H1 (cell line): Measurements from ENCODE around the gene TECR. TPM values are rescaled to one million over a fixed set of nuclear protein-coding genes. Genes with fewer than 3 reads are reported as not detected.

Experiments used
- CTCF ChIA-PET: fragments of 300-600 bp; sonication (Branson Sonifier 250); formaldehyde crosslinking; loops from one replicate; lab custom pipeline; 2021; ENCODE audit not compliant: partially characterized antibody; lab: Charles Lee
- POLR2A ChIA-PET: fragments of 300-600 bp; sonication (Branson Sonifier 250); formaldehyde crosslinking; loops from one replicate; lab custom pipeline; 2021; ENCODE audit warnings: inconsistent platforms; ENCODE audit not compliant: partially characterized antibody; lab: Charles Lee
- DNase-seq, 2 experiments: peaks; one replicate each; pipeline versions ENCODE4 v3.0.0 to v3.0.0-alpha.2; 2010 to 2022; ENCODE audit warnings: low spot score in 2 of 2, low read depth in 1 of 2, mixed read lengths in 1 of 2
- FAIRE-seq: peaks from 2 replicates; lab custom pipeline; 2011; peaks lifted over from hg19 to GRCh38; lab: Jason Lieb, UNC
- H2AFZ ChIP-seq: 2 replicates; pipeline ENCODE4 v1.8.1; 2012; ENCODE audit warnings: low read length, inconsistent platforms
- H2AK5ac ChIP-seq: 2 replicates; pipeline ENCODE4 v1.6.1; 2013; ENCODE audit warnings: low read depth, low read length
- H2BK120ac ChIP-seq: replicated peaks from 2 replicates; pipeline ENCODE3; 2013; ENCODE audit warnings: low read depth, low read length, inconsistent platforms
- H2BK12ac ChIP-seq: 2 replicates; pipeline ENCODE4 v1.6.1; 2013; ENCODE audit warnings: low read depth, low read length
- H2BK15ac ChIP-seq: 2 replicates; pipeline ENCODE4 v1.6.1; 2013; ENCODE audit warnings: low read length
- H2BK20ac ChIP-seq: 2 replicates; pipeline ENCODE4 v1.6.1; 2013; ENCODE audit warnings: low read length
- H2BK5ac ChIP-seq: 2 replicates; pipeline ENCODE4 v1.6.1; 2013; ENCODE audit warnings: low read depth, low read length
- H3K14ac ChIP-seq: 2 replicates; pipeline ENCODE4 v1.6.1; 2013; ENCODE audit warnings: inconsistent platforms; ENCODE audit not compliant: insufficient read length
- H3K18ac ChIP-seq: 2 replicates; pipeline ENCODE4 v1.6.1; 2013; ENCODE audit warnings: low read length; ENCODE audit errors: extremely low read depth
- H3K23ac ChIP-seq: 2 replicates; pipeline ENCODE4 v1.6.1; 2013; ENCODE audit warnings: inconsistent platforms; ENCODE audit not compliant: insufficient read length
- H3K23me2 ChIP-seq: 2 replicates; pipeline ENCODE4 v1.6.1; 2013; ENCODE audit warnings: low read depth, low read length
- H3K27ac ChIP-seq: 2 replicates; pipeline ENCODE4 v1.6.1; 2011; ENCODE audit warnings: low read depth, low read length, inconsistent platforms
- H3K27me3 ChIP-seq, 4 experiments: replicated peaks in 1 of 4; 1 replicate in 1 of 4; 2 replicates in 3 of 4; pipeline versions ENCODE4 v1.6.1 to v1.8.1; 2011 to 2013; ENCODE audit warnings: low read length in 3 of 4, mild to moderate bottlenecking in 3 of 4, inconsistent platforms in 2 of 4, mixed read lengths in 2 of 4, moderate library complexity in 1 of 4; ENCODE audit not compliant: control insufficient read depth in 3 of 4, insufficient read depth in 3 of 4; ENCODE audit errors: extremely low read depth in 1 of 4
- H3K36me3 ChIP-seq, 4 experiments: 2 replicates each; pipeline versions ENCODE4 v1.6.1 to v1.8.1; 2011 to 2013; ENCODE audit warnings: mild to moderate bottlenecking in 4 of 4, low read length in 3 of 4, moderate library complexity in 2 of 4, control low read depth in 1 of 4, inconsistent platforms in 1 of 4; ENCODE audit not compliant: insufficient read depth in 4 of 4, control insufficient read depth in 2 of 4
- H3K4ac ChIP-seq: replicated peaks from 2 replicates; pipeline ENCODE3; 2013; ENCODE audit warnings: low read length, low read depth, mixed read lengths, inconsistent platforms; ENCODE audit not compliant: insufficient read length
- H3K4me1 ChIP-seq, 4 experiments: replicated peaks in 1 of 4; 1 replicate in 1 of 4; 2 replicates in 3 of 4; pipeline versions ENCODE4 v1.6.1 to v1.8.1; 2011 to 2013; ENCODE audit warnings: low read length in 3 of 4, inconsistent platforms in 2 of 4, mixed read lengths in 1 of 4; ENCODE audit not compliant: insufficient read depth in 4 of 4, control insufficient read depth in 3 of 4
- H3K4me2 ChIP-seq, 2 experiments: 2 replicates each; pipeline versions ENCODE4 v1.6.1 to v1.8.1; 2011 to 2013; ENCODE audit warnings: low read depth in 2 of 2, low read length in 2 of 2, control low read depth in 1 of 2, inconsistent platforms in 1 of 2, mild to moderate bottlenecking in 1 of 2; ENCODE audit not compliant: insufficient read depth in 1 of 2
- H3K4me3 ChIP-seq, 4 experiments: fragments of 200-600, 300-600 bp in 1 of 4; sonication (generic), shearing (Covaris generic), sonication (Bioruptor Twin) in 1 of 4; 2 replicates each; pipeline versions ENCODE4 v1.5.1 to v1.8.1; 2011 to 2016; ENCODE audit warnings: low read length in 4 of 4, low read depth in 3 of 4, control low read depth in 2 of 4, inconsistent platforms in 2 of 4, mild to moderate bottlenecking in 2 of 4, mixed read lengths in 1 of 4, moderate library complexity in 1 of 4; ENCODE audit not compliant: insufficient read depth in 2 of 4; ENCODE audit errors: extremely low read depth in 1 of 4
- H3K56ac ChIP-seq: replicated peaks from 2 replicates; pipeline ENCODE3; 2013; ENCODE audit warnings: low read depth, mild to moderate bottlenecking, mixed read lengths, low read length, inconsistent platforms; ENCODE audit not compliant: insufficient read length
- H3K79me1 ChIP-seq: 2 replicates; pipeline ENCODE4 v1.6.1; 2013; ENCODE audit warnings: low read depth, low read length, control low read depth
- H3K79me2 ChIP-seq, 2 experiments: 2 replicates each; pipeline versions ENCODE4 v1.6.1 to v1.8.1; 2012 to 2013; ENCODE audit warnings: low read length in 2 of 2, mild to moderate bottlenecking in 2 of 2, inconsistent platforms in 1 of 2; ENCODE audit not compliant: insufficient read depth in 2 of 2, control insufficient read depth in 1 of 2
- H3K9ac ChIP-seq, 4 experiments: replicated peaks in 1 of 4; 1 replicate in 1 of 4; 2 replicates in 3 of 4; pipeline versions ENCODE4 v1.6.1 to v1.8.1; 2011 to 2013; ENCODE audit warnings: low read depth in 3 of 4, low read length in 3 of 4, control low read depth in 2 of 4, mild to moderate bottlenecking in 2 of 4, moderate library complexity in 2 of 4, inconsistent platforms in 1 of 4; ENCODE audit errors: extremely low read depth in 1 of 4
- H3K9me3 ChIP-seq, 2 experiments: 2 replicates each; pipeline versions ENCODE4 v1.6.1 to v1.8.1; 2012 to 2013; ENCODE audit warnings: mild to moderate bottlenecking in 2 of 2, moderate library complexity in 2 of 2, control low read depth in 1 of 2, inconsistent platforms in 1 of 2, low read depth in 1 of 2, low read length in 1 of 2, mixed read lengths in 1 of 2; ENCODE audit not compliant: insufficient read depth in 2 of 2
- H4K20me1 ChIP-seq, 2 experiments: replicated peaks in 1 of 2; 2 replicates each; pipeline versions ENCODE3 to v1.8.1; 2011 to 2013; ENCODE audit warnings: inconsistent platforms in 2 of 2, low read length in 2 of 2, mild to moderate bottlenecking in 1 of 2; ENCODE audit not compliant: insufficient read depth in 2 of 2, control insufficient read depth in 1 of 2
- H4K5ac ChIP-seq: 2 replicates; pipeline ENCODE4 v1.6.1; 2013; ENCODE audit warnings: low read length, low read depth, mixed read lengths, inconsistent platforms; ENCODE audit not compliant: insufficient read length
- H4K8ac ChIP-seq: 2 replicates; pipeline ENCODE4 v1.8.0; 2013; ENCODE audit warnings: mild to moderate bottlenecking, moderate library complexity, low read length, inconsistent platforms; ENCODE audit not compliant: insufficient read depth; ENCODE audit errors: extremely low read depth
- H4K91ac ChIP-seq: replicated peaks from 2 replicates; pipeline ENCODE3; 2013; ENCODE audit warnings: low read length, mixed read lengths, inconsistent platforms; ENCODE audit not compliant: insufficient read length
- BRCA1 ChIP-seq: IDR thresholded peaks from 2 replicates; pipeline ENCODE4 v1.6.1; 2012; ENCODE audit warnings: low read depth, low read length, improper control_type of control experiment
- CEBPB ChIP-seq: IDR thresholded peaks from 2 replicates; pipeline ENCODE4 v1.6.1; 2012; ENCODE audit warnings: low read depth, low read length
- WGBS, 2 experiments: shearing (Covaris generic) in 1 of 2; methylation state at CpG; one replicate each; pipeline versions ENCODE4 v1.1.6 to v1.1.7; 2013 to 2015; ENCODE audit warnings: low lambda C conversion rate in 2 of 2, mixed read lengths in 2 of 2, inconsistent platforms in 1 of 2, low coverage in 1 of 2, missing lambda C conversion rate in 1 of 2; ENCODE audit not compliant: insufficient replicate concordance in 2 of 2, insufficient coverage in 1 of 2, insufficient read length in 1 of 2; ENCODE audit errors: extremely low coverage in 1 of 2, missing lambda C conversion rate in 1 of 2; 5-methylcytosine and 5-hydroxymethylcytosine counted together
- polyA plus RNA-seq, 7 experiments: library from polyadenylated mRNA; depleted of rRNA in 3 of 7; stranded (reverse) in 5 of 7; unstranded in 2 of 7; fragments of >200 nt in 5 of 7; fragments of 200-250 nt in 2 of 7; gene quantifications; 1 replicate in 5 of 7; 2 replicates in 1 of 7; 4 replicates in 1 of 7; pipeline versions ENCODE4 v1.2.1 to v1.2.3, GENCODE V29; 2011 to 2013; ENCODE audit warnings: missing spikeins in 2 of 7, mixed read lengths in 2 of 7
- total RNA-seq: library from RNA; stranded (reverse); fragmentation: NEBNext Ultra II Directional; extraction: Animal tissue kit (Norgen Biotek cat#: 25700); gene quantifications from 2 replicates; pipeline ENCODE4 v1.2.1, GENCODE V29; 2021

TECR gene
- total and polyA plus RNA-seq, 2 of the 8 experiments (the other 6 are each of a cell fraction or from before 2014, with no cell fraction given) = 172 to 405 TPM

GRCh38 chr19:14530005-14530348, 583 bp downstream of the TECR start:
- no peak for TF ChIP-seq BRCA1
- TF ChIP-seq CEBPB = peak; percentile 57; the same call in 1 of the 2 replicates
- H3K4me1 ChIP-seq = peaks cover 0 to 2% (median 1%) of the 10 kb centered on the region in 4 experiments; a peak in 3 of 7 replicates
- H3K4me2 ChIP-seq = peak overlapping the region; percentile 73 to 90
- peak overlapping the region; percentile 75 to 100 (median 92) for H3K4me3 ChIP-seq
- H3K9me3 ChIP-seq = no peaks in the 10 kb centered on the region
- H3K27me3 ChIP-seq = no peaks in the 10 kb centered on the region
- CTCF ChIA-PET = interaction anchor here (1.6 kb wide), 1 partner anchor 27 kb away, joined by 3 read pairs; no protein-coding TSS in a partner anchor
- peak overlapping the region; percentile 39 for H4K91ac ChIP-seq
- no peak overlapping the region for H3K4ac ChIP-seq
- peak overlapping the region; percentile 27; the same call in 1 of the 2 replicates for H3K18ac ChIP-seq
- DNase-seq (no peak), FAIRE-seq (no peak)
- no peak overlapping the region for H3K14ac ChIP-seq
- H4K8ac ChIP-seq = no peak overlapping the region
- H3K36me3 ChIP-seq = no peaks in the 10 kb centered on the region
- peak overlapping the region; percentile 80; the same call in 1 of the 2 replicates for H2BK5ac ChIP-seq
- H3K23me2 ChIP-seq = peaks cover 4% of the 10 kb centered on the region
- peak overlapping the region; percentile 20 for H4K5ac ChIP-seq
- 3% methylated on average over 18 of the region's 18 CpGs; no CpG with 5 or more reads in 1 of the 2 experiments for WGBS, 2 experiments
- no peak overlapping the region for H3K23ac ChIP-seq
- no peak overlapping the region for H2BK12ac ChIP-seq
- H3K9ac ChIP-seq = peak overlapping the region in 3 of 4 experiments; percentile 91 to 94 (median 92); a peak in 6 of 7 replicates
- no peak overlapping the region for H2AK5ac ChIP-seq
- peaks cover 10% of the 10 kb centered on the region for H3K79me1 ChIP-seq
- H2BK15ac ChIP-seq = peak overlapping the region; percentile 19; the same call in 1 of the 2 replicates
- H3K56ac ChIP-seq = peak overlapping the region; percentile 54
- H2AFZ ChIP-seq = peak overlapping the region; percentile 65; the same call in 1 of the 2 replicates
- POLR2A ChIA-PET = interaction anchor here (2.3 kb wide), 1 partner anchor 11 kb away, joined by 16 read pairs; the partner anchor contains the start of gene DNAJB1
- no peak overlapping the region for H2BK20ac ChIP-seq
- H2BK120ac ChIP-seq = no peak overlapping the region
- no peak overlapping the region; the same call in 1 of the 2 replicates for H3K27ac ChIP-seq
- peaks cover 7 to 45% of the 10 kb centered on the region in 2 experiments for H3K79me2 ChIP-seq
- H4K20me1 ChIP-seq = peaks cover 0 to 6% of the 10 kb centered on the region in 2 experiments
